HepG2 (cell line): ENCODE results near the gene CDK13. TPM values are rescaled to one million over a fixed set of nuclear protein-coding genes. Genes with fewer than 3 reads are reported as not detected.
"Not testable (repeated sequence)": the region's sequence is repeated elsewhere in the genome, so short reads cannot be mapped to it uniquely, and the experiment has no call there.

ENCODE experiments used
- ATAC-seq: fragments of 200-7000 bp; cut with Tn5 transposase; 3 replicates; pipeline ENCODE4 v1.9.1; 2020; ENCODE audit warnings: mild to moderate bottlenecking, moderate library complexity
- BruUV-seq: library from RNA; stranded (reverse); fragments of 400-500 nt; replicated peaks from 2 replicates; lab custom pipeline; 2021; lab: Mats Ljungman, UMichigan
- CTCF ChIA-PET: fragments of 300-600 bp; formaldehyde crosslinking; extraction: SDS; loops from one replicate; lab custom pipeline; 2021; ENCODE audit warnings: low total read pairs, inconsistent platforms, low intra/inter-chr PET ratio; lab: Yijun Ruan, JAX
- POLR2A ChIA-PET: fragments of 350-600 bp; sonication (Branson Sonifier 250); formaldehyde crosslinking; loops from one replicate; lab custom pipeline; 2020; ENCODE audit warnings: antibody characterized with exemption, inconsistent platforms; lab: Yijun Ruan, JAX
- DNase-seq: peaks from one replicate; pipeline ENCODE4 v3.0.0-alpha.2; 2015; ENCODE audit warnings: low spot score
- FAIRE-seq: peaks from 3 replicates; lab custom pipeline; 2011; peaks lifted over from hg19 to GRCh38; lab: Jason Lieb, UNC
- H2AFZ ChIP-seq: one replicate; pipeline ENCODE4 v1.6.1; 2011; ENCODE audit warnings: low read length, inconsistent platforms
- H3K27ac ChIP-seq: fragments of 300-600 bp; 3 replicates; pipeline ENCODE4 v1.8.0; 2011; ENCODE audit warnings: mixed run types, mild to moderate bottlenecking, mixed read lengths, low read length, inconsistent platforms; ENCODE audit not compliant: insufficient read depth; ENCODE audit errors: extremely low read length
- H3K27me3 ChIP-seq, 2 experiments: fragments of 200-600 bp in 1 of 2; 2 replicates in 1 of 2; 3 replicates in 1 of 2; pipeline versions ENCODE4 v1.6.0 to v1.8.0; 2011; ENCODE audit warnings: low read length in 2 of 2, mild to moderate bottlenecking in 2 of 2, moderate library complexity in 2 of 2, inconsistent platforms in 1 of 2; ENCODE audit not compliant: insufficient read depth in 2 of 2, control insufficient read depth in 1 of 2
- H3K36me3 ChIP-seq, 2 experiments: fragments of 200-600 bp in 1 of 2; replicated peaks in 1 of 2; 2 replicates in 1 of 2; 3 replicates in 1 of 2; pipeline versions ENCODE4 v1.5.1 to v1.8.0; 2011; ENCODE audit warnings: low read length in 2 of 2, inconsistent platforms in 1 of 2; ENCODE audit not compliant: insufficient read depth in 2 of 2, control insufficient read depth in 1 of 2
- H3K4me1 ChIP-seq: 2 replicates; pipeline ENCODE4 v1.5.1; 2012; ENCODE audit warnings: low read length, inconsistent platforms; ENCODE audit not compliant: insufficient read depth
- H3K4me2 ChIP-seq: 2 replicates; pipeline ENCODE4 v1.6.0; 2011; ENCODE audit warnings: low read depth, low read length, inconsistent platforms
- H3K4me3 ChIP-seq, 3 experiments: fragments of 200-600 bp in 1 of 3; sonication (generic), shearing (Covaris generic) in 1 of 3; replicated peaks in 1 of 3; 2 replicates each; pipeline ENCODE4 v1.5.1; 2011 to 2016; ENCODE audit warnings: low read length in 3 of 3, inconsistent platforms in 2 of 3, low read depth in 2 of 3, mild to moderate bottlenecking in 2 of 3, control low read depth in 1 of 3, mixed read lengths in 1 of 3; ENCODE audit not compliant: insufficient read depth in 1 of 3
- H3K79me2 ChIP-seq: one replicate; pipeline ENCODE4 v1.6.1; 2011; ENCODE audit warnings: low read length, inconsistent platforms; ENCODE audit not compliant: insufficient read depth
- H3K9ac ChIP-seq: 2 replicates; pipeline ENCODE4 v1.6.0; 2011; ENCODE audit warnings: mild to moderate bottlenecking, low read depth, low read length, inconsistent platforms; ENCODE audit not compliant: insufficient read depth
- H3K9me3 ChIP-seq: 2 replicates; pipeline ENCODE4 v1.5.1; 2012; ENCODE audit warnings: mild to moderate bottlenecking, low read length
- H4K20me1 ChIP-seq: 2 replicates; pipeline ENCODE4 v1.6.0; 2011; ENCODE audit warnings: inconsistent platforms, mild to moderate bottlenecking, low read length, moderate library complexity; ENCODE audit not compliant: insufficient read depth
- NKX3-1 ChIP-seq: sonication (generic); formaldehyde crosslinking; IDR thresholded peaks from 2 replicates; pipeline ENCODE4 v1.5.0; 2020; ENCODE audit warnings: missing genetic modification reagents
- SAFB2 ChIP-seq: sonication (generic); formaldehyde crosslinking; IDR thresholded peaks from 2 replicates; pipeline ENCODE4 v1.5.1; 2020; ENCODE audit warnings: missing genetic modification reagents, low read depth, mild to moderate bottlenecking, borderline replicate concordance
- TAF1 ChIP-seq: sonication (generic); formaldehyde crosslinking; IDR thresholded peaks from 2 replicates; pipeline ENCODE4 v1.4.0; 2020; ENCODE audit warnings: missing genetic modification reagents
- ZBTB20 ChIP-seq: sonication (generic); formaldehyde crosslinking; IDR thresholded peaks from 2 replicates; pipeline ENCODE4 v1.8.1; 2023; ENCODE audit warnings: missing genetic modification reagents, low read depth, mild to moderate bottlenecking, borderline replicate concordance
- ZBTB40 ChIP-seq, 2 experiments: fragments of 450-650 bp in 1 of 2; sonication (generic) in 1 of 2; formaldehyde crosslinking in 1 of 2; IDR thresholded peaks; 2 replicates each; pipeline versions ENCODE4 v1.6.1 to v1.8.0; 2016 to 2022; ENCODE audit warnings: antibody characterized with exemption in 1 of 2, mild to moderate bottlenecking in 1 of 2, missing genetic modification reagents in 1 of 2
- ZNF441 ChIP-seq: sonication (generic); formaldehyde crosslinking; IDR thresholded peaks from 2 replicates; pipeline ENCODE4 v1.7.0; 2021; ENCODE audit warnings: missing genetic modification reagents, borderline replicate concordance
- ZSCAN22 ChIP-seq: sonication (generic); formaldehyde crosslinking; IDR thresholded peaks from 2 replicates; pipeline ENCODE4 v1.4.0; 2020; ENCODE audit warnings: mild to moderate bottlenecking, missing genetic modification reagents
- WGBS: methylation state at CpG from one replicate; pipeline ENCODE4 v1.1.6; 2017; ENCODE audit warnings: low lambda C conversion rate; 5-methylcytosine and 5-hydroxymethylcytosine counted together
- in situ Hi-C: cut with HindIII; loops from 2 replicates; pipeline ENCODE4 v1.10.0; 2017; ENCODE audit warnings: low pct_unique_long_range_greater_than_20kb; ENCODE audit not compliant: extremely low pct_ligation_motif_present
- intact Hi-C: fragments of 100-400 bp; cut with micrococcal nuclease; formaldehyde crosslinking; loops from one replicate; pipeline ENCODE4 v1.10.0; 2022; ENCODE audit not compliant: unreplicated experiment
- polyA plus RNA-seq, 8 experiments: library from polyadenylated mRNA; depleted of rRNA in 3 of 8; stranded (reverse) in 7 of 8; unstranded in 1 of 8; fragments of >200 nt; fragmentation: Illumina TruSeq in 4 of 8; extraction: Trizol in 4 of 8; gene quantifications; 2 replicates each; pipeline versions ENCODE4 v1.2.1 to v1.2.3, GENCODE V29; 2011 to 2016; ENCODE audit warnings: low read depth in 4 of 8, missing spikeins in 1 of 8, mixed read lengths in 1 of 8; ENCODE audit not compliant: insufficient read depth in 1 of 8
- total RNA-seq, 5 experiments: library from RNA; depleted of rRNA; stranded (reverse); fragments of >200 nt; fragmentation: Illumina TruSeq; extraction: Trizol; gene quantifications; 2 replicates each; pipeline ENCODE4 v1.2.3, GENCODE V29; 2016; ENCODE audit warnings: low read depth in 1 of 5

Gene CDK13
- total and polyA plus RNA-seq, 2 of the 13 experiments (the other 11 are each of a cell fraction or from before 2014, with no cell fraction given) = 21.0 to 40.9 TPM

DNA sequence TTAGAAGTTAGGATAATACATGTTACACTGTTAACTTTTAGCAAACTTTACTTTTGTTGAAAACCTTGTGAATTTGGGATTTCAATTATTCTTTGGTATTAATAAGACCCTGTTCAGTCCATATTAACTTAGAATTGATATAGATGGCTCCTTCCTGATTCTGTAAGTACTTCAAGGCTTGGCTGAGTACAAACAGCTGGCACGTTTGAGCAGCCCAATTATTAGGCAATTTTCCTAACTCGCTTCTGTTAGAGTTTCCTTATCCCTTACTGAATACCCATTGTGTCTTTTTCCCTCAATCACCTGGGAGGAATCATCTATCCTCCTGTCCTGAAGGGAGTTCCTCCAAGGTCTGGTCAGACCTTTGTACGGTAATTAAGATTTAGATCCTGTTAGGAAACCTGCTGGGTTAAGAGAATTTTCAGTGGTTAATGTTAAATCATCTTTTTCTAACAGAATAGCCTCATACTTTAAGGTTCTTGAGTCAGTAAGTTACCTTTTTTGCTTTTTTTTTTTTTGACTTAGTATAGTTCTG is 195.6 kb downstream of the CDK13 start:
- H3K4me3 ChIP-seq, H3K27ac ChIP-seq, CTCF ChIA-PET, DNase-seq, H3K4me1 ChIP-seq, H3K9ac ChIP-seq, FAIRE-seq, H3K4me2 ChIP-seq, H3K27me3 ChIP-seq, H4K20me1 ChIP-seq, ATAC-seq, POLR2A ChIA-PET, intact Hi-C loops, BruUV-seq, H3K36me3 ChIP-seq, in situ Hi-C loops, H3K9me3 ChIP-seq, H2AFZ ChIP-seq, H3K79me2 ChIP-seq: not testable (repeated sequence)
- WGBS = 95% methylated on average over 3 of the region's 3 CpGs

GRCh38 chr7:40147371-40148246 is 197.6 kb downstream of the CDK13 start:
- no peak overlapping the region for H3K4me3 ChIP-seq
- H3K27me3 ChIP-seq = no peaks in the 10 kb centered on the region
- CTCF ChIA-PET = no interaction called here
- no peaks in the 10 kb centered on the region for H4K20me1 ChIP-seq
- H3K9me3 ChIP-seq = no peaks in the 10 kb centered on the region
- no TSS peak for BruUV-seq
- no peaks in the 10 kb centered on the region for H3K79me2 ChIP-seq
- ATAC-seq (no peak), FAIRE-seq (no peak), DNase-seq (no peak)
- H3K4me1 ChIP-seq = no peaks in the 10 kb centered on the region
- 91% methylated on average over 19 of the region's 19 CpGs for WGBS
- intact Hi-C loops = no loop called here
- in situ Hi-C loops = no loop called here
- H3K36me3 ChIP-seq = no peaks in the 10 kb centered on the region
- POLR2A ChIA-PET = no interaction called here
- H3K4me2 ChIP-seq = no peak overlapping the region
- H3K9ac ChIP-seq = no peak overlapping the region
- no peak overlapping the region for H2AFZ ChIP-seq
- no peak overlapping the region for H3K27ac ChIP-seq
- TF ChIP-seq NKX3-1 (CRISPR knock-in tag) (no peak), ZSCAN22 (CRISPR knock-in tag) (no peak), ZNF441 (no peak), SAFB2 (no peak), ZBTB40 (IDR thresholded peaks at IDR 0.05) (no peak), ZBTB40 (CRISPR knock-in tag; IDR thresholded peaks at IDR 0.05) (no peak), ZBTB20 (no peak), TAF1 (CRISPR knock-in tag) (no peak)
